GM18861 (cell line): Measurements from ENCODE around the gene ZSWIM4.
"Not testable (repeated sequence)": the region's sequence is repeated elsewhere in the genome, so short reads cannot be mapped to it uniquely, and the experiment has no call there.

Experiments
- ATAC-seq: cut with Tn5 transposase; IDR thresholded peaks from one replicate; pipeline ENCODE4 v1.9.1; 2021; ENCODE audit not compliant: unreplicated experiment

Gene ZSWIM4

DNA sequence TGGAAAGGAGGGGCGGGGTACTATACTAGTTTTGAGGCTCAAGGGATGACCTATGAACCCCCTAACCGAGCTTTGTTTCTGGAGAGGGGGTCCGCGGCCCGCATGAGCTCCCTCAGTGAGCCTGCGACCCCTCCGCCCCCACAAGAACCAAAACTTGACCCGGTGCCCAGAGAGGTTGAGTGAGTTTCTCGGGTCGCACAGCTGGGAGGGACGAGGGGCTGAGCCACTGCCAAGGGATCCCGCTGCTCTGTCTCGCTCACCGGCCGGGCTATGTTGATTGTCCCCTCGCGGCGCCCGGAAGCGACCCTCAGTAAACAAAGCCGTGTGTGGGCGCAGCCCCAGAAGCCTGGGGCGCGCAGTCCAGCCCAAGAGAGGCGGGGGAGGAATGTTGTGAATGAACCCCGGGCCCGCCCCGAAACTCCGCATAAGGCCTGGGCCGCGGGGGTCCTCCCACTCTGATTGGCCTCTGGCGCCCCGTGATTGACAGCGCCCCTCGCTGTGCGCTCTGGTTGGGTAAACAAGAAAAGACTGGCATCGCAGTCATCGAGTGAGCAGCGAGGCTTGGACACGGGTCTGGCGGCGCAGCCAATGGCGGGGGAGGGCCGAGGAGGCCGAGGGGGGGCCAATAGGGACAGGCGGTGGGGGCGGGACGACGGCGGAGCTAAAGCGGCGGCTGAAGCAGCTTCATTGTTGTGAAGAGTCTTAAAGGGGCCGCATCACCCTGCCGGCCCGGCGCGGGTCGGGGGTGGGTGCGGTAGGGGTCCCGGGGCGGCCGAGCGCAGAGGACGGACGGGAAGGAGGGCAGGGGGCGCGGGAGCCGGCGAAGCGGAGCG lies at the start of gene ZSWIM4:
Gene ZSWIM4, plus strand, starts transcription at position 687 of the 833 bp plus-strand sequence. CDS start 206 bp downstream, outside the sequence.
- peak; percentile 91 for ATAC-seq

DNA sequence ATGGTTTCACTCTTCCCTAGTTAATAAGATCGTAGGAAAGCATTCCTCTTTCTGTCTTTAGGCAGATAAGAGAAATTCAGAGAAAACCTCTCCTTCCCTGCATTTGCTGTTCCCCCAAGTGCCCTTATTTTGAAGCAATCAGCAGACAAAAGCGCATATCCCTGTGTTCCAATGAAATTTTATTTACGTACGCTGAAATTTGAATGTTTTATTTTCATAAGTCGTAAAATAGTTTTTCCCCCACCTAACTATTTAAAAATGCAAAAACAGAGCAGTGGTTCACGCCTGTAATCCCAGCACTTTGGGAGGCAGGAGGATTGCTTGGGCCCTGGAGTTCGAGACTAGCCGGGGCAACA lies 48.2 kb upstream of the ZSWIM4 start:
- no peak for ATAC-seq

DNA sequence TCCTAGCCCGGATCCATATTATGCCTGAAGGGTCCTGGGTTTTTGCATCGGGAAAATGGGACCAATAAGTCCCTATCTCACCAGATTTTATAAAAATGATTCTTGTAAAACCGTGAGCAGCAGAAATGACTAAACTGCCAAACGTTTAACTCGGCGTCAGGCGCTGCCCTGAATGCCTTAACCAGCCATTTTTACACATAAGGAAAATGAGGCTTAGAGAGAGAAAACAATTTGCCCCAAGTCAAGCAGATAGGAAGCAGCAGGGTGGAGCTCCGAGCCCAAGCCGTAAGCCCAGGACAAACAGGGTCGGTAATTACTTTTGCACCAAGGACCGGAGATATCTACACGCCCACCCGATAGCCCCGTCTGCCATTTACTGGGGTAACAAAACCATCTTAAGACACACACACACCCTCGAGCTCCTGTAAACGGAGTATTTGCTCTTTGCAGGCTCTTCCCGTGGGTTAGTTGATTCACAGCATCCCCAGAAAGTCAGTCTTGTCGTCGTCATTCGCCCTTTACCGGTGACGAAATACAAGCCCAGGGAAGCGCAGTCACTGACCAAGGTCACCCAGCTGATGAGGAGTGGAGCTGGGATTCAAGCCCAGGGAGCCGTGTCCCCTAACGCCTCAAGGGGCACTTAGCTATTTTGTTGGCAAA lies 46.9 kb upstream of the ZSWIM4 start:
- no peak for ATAC-seq

DNA sequence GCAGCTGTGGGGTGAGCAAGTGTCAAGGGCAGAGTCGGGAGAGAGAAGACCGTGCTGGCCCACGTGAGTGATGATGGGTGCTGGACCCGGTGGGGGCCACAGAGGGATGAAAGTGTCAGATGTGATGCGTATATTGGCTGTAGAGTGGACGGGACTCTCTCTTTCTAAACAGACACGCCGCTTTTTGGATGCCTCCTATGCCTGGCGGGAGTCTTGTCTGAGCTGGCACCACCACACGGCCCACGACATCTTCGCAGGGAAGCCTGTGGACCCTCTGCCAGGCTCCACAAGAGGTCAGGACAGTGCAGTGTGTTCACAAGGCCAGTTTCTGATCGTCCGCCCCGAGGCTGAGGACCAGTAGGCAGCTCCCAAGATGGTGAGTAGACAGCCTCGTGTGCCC lies 43.8 kb upstream of the ZSWIM4 start:
- ATAC-seq = no peak

DNA sequence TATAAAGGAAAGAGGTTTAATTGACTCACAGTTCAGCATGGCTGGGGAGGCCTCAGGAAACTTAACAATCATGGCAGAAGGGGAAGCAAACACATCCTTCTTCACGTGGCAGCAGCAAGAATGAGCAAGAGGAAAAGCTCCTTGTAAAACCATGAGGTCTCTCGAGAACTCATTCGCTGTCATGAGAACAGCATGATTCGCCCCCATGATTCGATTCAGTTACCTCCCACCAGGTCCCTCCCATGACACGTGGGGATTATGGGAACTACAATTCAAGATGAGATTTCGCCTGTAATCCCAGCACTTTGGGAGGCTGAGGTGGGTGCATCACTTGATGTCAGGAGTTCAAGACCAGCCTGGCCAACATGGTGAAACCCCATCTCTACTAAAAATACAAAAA lies 41.6 kb upstream of the ZSWIM4 start:
- not testable (repeated sequence) for ATAC-seq

DNA sequence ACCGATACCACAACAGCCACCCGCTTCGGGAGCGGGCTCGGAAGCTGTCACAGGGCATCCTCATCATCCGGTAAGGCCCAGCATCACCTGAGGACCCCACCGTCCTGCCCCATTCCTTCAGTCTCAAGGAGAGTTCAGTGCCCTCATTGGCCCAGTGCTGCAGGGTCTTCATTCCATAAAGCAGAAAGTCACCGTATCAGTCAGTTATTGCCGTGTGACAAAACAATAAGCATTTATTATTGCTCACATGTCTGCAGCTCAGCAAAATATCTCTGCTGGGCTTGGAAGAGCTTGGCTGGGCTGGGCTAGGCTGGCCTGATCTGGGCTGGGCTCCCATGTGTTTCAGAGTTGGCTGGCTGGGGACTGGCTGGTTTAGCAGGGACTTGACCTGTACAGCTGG lies 39.0 kb upstream of the ZSWIM4 start:
- no peak for ATAC-seq

DNA sequence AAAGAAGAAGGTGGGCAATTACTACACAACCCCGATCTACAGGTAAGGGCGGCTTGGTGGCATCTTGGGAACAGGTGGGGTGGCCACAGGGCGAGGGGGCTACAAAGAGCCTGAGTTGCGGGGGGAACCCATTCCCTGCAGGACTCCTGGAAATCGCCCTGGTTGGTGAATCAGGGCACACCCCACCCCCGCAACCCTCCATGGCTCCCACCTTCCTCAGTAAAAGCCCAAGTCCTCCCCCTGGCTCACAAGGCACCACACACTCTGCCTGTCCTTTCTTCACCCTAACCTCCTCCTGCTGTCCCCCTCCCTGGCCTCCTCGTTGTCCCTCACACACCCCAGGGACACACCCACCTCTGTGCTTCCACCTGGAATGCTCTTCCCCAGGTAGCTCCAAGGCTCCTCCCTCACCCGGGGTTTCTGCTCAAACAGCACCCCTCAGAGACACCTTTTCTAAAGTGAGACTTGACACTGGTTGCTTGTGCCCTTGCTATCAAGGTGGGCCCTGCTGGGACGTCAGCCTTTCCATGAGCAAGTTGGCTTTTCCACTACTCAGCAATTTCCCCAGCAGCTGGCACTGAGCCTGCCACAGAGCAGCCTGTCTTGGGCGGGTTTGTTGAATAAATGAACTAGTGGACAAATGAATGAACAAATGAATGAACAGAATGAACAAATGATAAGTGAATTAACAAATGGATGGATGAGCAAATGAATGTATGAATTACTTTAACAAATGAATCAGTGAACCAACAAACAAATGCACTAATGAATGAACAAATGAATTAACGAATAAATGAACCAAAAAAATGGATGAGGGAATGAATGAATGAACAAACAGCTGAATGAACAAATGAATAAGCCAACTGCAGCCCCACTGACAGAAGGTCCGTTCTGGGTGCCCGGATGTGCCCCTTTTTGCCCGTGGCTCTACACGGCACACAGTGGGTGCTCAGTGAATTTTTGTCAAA lies 37.2 kb upstream of the ZSWIM4 start:
- ATAC-seq = no peak

DNA sequence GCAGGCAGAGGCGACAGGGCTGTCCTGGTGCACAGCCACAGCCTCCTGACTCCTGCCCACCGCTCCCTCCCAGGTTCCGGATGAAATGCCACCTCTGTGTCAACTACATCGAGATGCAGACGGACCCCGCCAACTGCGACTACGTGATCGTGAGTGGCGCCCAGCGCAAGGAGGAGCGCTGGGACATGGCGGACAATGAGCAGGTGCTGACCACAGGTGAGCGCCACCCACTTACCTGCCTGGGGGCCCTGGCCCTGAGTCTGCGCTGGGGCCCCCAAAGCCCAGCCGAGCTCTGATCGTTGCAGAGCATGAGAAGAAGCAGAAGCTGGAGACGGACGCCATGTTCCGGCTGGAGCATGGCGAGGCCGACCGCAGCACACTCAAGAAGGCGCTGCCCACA lies 36.4 kb upstream of the ZSWIM4 start:
- no peak for ATAC-seq

DNA sequence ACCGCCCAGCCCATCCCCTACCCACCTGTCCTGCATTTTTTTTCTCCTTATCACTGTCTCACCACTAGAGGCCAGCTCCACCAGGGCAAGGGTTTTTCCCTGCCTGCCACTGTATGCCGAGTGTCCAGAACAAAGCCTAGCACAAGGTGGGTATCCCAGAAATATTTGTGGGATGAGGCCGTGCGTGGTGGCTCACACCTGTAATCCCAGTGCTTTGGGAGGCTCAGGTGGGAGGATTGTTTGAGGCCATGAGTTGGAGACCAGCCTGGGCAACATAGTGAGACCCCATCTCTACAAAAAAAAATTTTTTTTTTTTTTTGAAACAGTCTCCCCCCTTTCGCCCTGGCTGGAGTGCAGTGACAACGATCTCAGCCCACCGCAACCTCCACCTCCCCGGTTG lies 33.8 kb upstream of the ZSWIM4 start:
- no peak for ATAC-seq

DNA sequence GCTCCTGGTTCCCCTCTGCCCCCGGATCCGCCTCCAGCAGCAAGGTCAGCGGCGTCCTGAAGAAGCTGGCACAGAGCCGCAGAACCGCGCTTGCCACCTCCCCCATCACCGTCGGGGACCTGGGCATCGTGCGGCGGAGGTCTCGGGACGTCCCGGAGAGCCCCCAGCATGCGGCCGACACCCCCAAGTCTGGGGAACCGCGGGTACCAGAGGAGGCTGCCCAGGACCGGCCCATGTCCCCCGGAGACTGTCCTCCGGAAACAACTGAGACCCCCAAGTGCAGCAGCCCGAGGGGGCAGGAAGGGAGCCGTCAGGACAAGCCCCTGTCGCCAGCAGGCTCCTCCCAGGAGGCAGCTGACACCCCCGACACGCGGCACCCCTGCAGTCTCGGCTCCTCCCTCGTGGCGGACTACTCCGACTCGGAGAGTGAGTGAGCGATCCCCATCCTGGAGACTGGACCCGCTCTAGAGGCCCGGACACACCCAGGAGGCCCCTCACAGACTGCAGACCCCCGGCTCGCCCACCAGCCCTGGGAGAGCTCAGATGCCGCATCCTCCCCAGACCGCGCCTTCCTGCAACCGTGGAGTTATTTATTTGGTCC lies 32.5 kb upstream of the ZSWIM4 start:
- ATAC-seq = no peak

DNA sequence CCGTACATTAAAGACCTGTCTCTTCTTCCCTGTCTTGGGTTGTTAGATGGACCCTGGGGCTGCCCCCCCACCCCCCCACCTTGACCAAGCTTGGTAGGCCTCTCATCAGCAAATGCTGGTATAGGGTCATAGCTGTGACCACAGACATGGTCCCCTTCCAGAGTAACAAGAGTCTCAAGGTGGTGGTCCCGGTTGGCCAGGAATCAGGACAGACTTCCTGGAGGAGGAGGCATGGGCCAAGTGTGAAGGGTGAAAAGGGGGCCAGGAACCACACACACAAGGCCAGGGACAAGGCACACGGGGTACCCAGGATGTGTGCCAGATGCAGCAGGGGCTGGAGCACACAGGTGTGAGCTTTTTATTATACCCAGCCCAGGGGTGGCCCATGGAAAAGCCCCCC lies 32.0 kb upstream of the ZSWIM4 start:
- no peak for ATAC-seq

DNA sequence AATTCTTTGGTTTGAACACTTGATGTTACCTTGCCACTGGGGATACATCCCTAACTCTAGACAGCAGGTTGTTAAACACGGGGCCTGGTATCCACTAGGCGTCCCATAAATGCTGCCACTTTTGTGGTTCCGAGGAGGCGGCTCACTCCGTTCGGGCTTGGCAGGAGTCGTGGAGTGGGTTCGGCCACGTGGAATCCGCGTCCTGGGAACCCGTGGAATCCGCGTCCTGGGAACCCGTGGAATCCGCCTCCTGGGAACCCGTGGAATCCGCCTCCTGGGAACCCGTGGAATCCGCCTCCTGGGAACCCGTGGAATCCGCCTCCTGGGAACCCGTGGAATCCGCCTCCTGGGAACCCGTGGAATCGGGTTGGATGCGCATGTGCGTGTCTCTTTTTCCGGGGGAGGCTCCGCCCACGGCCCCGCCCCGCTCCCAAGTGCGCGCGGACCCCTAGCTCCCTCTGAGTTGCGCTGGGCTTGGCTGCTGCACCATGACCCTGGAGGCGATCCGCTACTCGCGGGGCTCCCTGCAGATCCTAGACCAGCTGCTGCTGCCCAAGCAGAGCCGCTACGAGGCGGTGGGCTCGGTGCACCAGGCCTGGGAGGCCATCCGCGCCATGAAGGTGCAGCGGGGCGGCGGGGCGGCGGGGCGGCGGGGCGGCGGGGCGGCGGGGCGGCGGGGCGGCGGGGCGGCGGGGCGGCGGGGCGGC lies 31.0 kb upstream of the ZSWIM4 start, which contains the start of gene MRI1:
Gene MRI1, plus strand, starts transcription at position 422 of the 707 bp plus-strand sequence. Its CDS starts 67 bp downstream, at position 489.
- ATAC-seq = no peak

DNA sequence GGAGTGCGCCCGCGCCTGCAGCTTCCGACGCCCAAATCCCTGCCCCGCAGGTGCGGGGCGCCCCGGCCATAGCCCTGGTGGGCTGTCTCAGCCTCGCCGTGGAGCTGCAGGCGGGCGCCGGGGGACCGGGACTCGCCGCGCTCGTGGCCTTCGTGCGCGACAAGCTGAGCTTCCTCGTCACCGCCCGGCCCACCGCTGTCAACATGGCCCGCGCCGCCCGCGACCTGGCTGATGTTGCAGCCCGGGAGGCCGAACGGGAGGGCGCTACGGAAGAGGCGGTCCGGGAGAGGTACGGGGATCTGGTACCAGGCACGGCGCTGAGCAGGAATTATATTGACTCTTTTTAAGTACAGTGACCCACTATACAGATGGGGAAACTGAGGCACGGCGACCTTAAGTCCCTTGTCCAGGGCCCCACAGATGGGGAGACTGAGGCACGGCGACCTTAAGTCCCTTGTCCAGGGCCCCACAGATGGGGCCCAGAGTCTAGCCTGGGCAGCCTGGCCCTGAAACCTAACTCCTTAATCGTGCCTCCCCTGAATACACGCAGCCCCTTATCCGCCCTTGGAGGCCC lies 30.3 kb upstream of the ZSWIM4 start:
- no peak for ATAC-seq

DNA sequence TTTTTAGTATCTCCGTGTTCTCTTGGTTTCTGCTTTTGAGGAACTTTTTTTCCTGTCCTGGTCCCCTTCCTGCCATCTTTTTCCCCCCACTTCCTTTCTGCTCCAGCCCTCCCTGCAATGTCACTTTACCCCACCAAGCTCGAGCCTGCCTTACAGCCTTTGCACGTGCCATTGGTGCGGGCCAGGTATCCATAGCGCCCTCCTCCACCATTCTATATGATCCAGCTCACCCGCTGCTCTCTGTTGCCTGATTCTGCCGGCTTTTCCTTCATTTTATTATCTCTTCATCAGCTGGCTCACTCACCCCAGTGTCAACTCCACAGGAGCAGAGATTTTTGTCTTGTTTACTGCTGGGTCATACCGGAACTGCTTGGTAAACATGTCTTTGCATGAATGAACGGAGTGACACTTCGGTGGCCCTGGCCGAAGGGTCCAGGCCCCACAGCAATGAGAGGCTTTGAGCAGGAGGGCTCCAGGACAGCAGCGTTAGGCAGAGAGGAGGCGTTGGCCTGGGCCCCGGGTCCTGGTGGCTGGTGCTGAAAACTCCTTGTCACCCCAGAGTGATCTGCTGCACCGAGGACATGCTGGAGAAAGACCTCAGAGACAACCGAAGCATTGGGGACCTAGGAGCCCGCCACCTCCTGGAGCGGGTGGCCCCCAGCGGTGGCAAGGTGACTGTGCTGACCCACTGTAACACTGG lies 29.7 kb upstream of the ZSWIM4 start:
- no peak for ATAC-seq

DNA sequence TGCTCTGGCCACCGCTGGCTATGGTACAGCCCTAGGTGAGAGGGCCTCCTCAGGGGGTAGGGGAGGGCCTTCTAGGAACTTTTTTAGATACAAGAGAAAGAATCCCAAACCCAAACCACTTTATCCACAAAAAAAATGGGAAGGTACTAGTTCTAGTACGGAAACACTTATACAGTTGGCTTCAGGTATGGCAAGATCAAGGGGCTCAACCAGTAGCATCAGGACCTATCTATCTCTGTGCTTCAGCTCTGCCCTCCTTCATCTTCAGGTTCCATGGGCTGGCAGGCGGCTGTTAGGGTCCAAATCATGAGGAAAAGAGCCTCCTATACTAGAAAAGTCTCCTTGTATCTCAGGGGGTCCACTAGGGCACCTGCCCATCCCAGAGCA lies 29.2 kb upstream of the ZSWIM4 start:
- ATAC-seq = no peak

DNA sequence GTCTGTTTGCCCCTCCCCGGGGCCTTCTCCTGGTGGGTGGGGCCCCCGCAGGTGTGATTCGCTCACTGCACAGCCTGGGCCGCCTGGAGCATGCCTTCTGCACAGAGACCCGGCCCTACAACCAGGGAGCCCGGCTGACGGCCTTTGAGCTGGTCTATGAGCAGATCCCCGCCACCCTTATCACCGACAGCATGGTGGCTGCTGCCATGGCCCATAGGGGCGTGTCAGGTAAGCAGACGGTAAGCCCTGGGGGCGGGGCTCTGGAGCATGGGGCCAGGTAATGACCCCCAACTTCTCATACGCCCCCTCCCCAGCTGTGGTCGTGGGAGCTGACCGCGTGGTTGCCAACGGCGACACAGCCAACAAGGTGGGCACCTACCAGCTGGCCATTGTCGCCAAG lies 26.7 kb upstream of the ZSWIM4 start:
- ATAC-seq = no peak

DNA sequence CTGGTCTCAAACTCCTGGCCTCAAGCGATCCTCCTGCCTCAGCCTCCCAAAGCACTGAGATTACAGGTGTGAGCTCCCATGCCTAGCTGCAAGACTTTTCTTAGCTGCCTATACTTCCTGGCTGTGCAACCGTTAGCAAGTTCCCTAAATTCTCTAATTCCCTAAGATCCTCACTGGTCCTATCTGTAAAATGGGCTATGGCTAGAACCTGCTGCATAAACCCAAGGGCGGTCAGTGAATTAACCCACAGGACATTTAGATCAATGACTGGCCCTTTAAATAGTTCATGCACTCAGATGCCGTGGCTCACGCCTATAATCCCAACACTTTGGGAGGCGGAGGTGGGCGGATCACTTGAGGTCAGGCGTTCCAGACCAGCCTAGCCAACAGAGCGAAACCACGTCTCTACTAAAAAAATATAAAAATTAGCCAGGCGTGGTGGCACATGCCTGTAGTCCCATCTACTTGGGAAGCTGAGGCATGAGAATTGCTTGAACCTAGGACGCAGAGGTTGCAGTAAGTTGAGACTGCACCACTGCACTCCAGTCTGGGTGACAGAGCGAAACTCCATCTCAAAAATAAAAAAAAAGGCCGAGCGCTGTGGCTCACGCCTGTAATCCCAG lies 25.1 kb upstream of the ZSWIM4 start:
- ATAC-seq = no peak

DNA sequence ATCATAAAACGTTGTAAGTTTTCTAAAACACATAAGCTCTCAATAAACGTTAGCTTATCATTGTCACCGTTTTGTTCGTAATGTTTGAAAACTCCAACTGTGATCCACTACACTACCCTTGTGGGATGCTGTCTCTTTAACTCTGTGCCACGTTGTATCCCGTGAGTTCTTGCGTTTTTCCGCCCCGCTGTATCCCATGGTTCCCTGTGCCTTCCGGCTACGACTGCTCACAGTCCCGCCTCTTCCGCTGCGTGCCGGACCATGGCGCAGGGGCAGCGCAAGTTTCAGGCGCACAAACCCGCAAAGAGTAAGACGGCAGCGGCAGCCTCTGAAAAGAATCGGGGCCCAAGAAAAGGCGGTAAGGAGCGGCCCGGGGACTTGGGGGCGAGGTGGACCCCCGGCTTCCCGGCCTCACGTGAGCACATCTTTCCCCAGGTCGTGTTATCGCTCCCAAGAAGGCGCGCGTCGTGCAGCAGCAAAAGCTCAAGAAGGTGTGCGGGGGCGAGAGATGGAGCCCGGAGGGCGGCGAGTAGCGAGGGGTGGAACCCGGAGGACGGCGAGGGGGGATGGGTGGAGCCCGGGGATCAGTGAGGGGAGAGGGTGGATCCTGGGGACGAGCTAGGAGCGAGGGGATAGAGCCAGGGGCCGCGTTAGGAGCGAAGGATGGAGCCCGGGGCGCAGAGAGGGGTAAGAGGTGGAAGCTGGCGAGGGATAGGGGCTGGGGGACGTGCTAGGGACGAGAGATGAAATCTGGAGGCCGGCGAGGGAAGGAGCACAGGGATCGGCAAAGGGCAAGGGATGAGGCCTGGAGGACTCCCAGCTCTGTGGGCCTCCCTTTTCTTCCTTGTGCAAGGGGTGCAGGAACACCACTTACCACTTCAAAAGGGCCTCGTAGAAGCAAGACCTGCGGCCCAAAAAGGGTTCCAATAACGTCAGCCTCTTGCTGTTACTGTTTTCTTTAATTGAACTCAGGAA lies 20.7 kb upstream of the ZSWIM4 start, which contains the start of gene C19orf53:
Gene C19orf53, plus strand, starts transcription at position 240 of the 975 bp plus-strand sequence. Its CDS starts 22 bp downstream, at position 262.
- ATAC-seq = peak; percentile 89
